ENCODE measurements around the gene DCTN2.

The DCTN2 gene

GRCh38 chr12:57525615-57526383, 21.2 kb downstream of the DCTN2 start:
- TF ChIP-seq CTCF (conservative IDR thresholded peaks at IDR 0.05; ENCODE audit: low read length): no peak
- no peak overlapping the region for H3K4me3 ChIP-seq (ENCODE audit: low read length)

GRCh38 chr12:57524814-57525614, 22.0 kb downstream of the DCTN2 start:
- TF ChIP-seq CTCF (conservative IDR thresholded peaks at IDR 0.05; ENCODE audit: low read length): no peak
- peak overlapping the region; percentile 89 for H3K4me3 ChIP-seq (ENCODE audit: low read length)
- no peak for DNase-seq (ENCODE audit: low read depth)

More at GRCh38 chr12:57525615-57526383, 21.2 kb downstream of the DCTN2 start:
- DNase-seq (ENCODE audit: low read depth): no peak

GRCh38 chr12:57523706-57524614, 23.0 kb downstream of the DCTN2 start:
- no peak for TF ChIP-seq CTCF (conservative IDR thresholded peaks at IDR 0.05; ENCODE audit: low read length)
- DNase-seq (ENCODE audit: low read depth): no peak
- peak overlapping the region; percentile 89 for H3K4me3 ChIP-seq (ENCODE audit: low read length)

- peak; percentile 46 for DNase-seq (ENCODE audit: low read depth)
- peak overlapping the region; percentile 89 for H3K4me3 ChIP-seq (ENCODE audit: low read length)
- TF ChIP-seq CTCF (conservative IDR thresholded peaks at IDR 0.05; ENCODE audit: low read length): no peak
Observed at GRCh38 chr12:57522887-57523705, 23.9 kb downstream of the DCTN2 start.

- peak; percentile 97 for DNase-seq (ENCODE audit: low read depth)
- H3K4me3 ChIP-seq (ENCODE audit: low read length): peak within 1 kb of the TSS; percentile 89
- TF ChIP-seq CTCF (conservative IDR thresholded peaks at IDR 0.05; ENCODE audit: low read length): no peak
Observed at GRCh38 chr12:57522011-57522886, 24.7 kb downstream of the DCTN2 start, which contains the start of gene MBD6. Gene MBD6, plus strand, starts transcription at chr12:57522824. Its CDS starts 1,480 bp downstream, at chr12:57524304.

Measured in AG10803 (cell line).